ENCODE results near the gene ZNF280A.
"Not testable (repeated sequence)": the region's sequence is repeated elsewhere in the genome, so short reads cannot be mapped to it uniquely, and the experiment has no call there.

ZNF280A gene

DNA sequence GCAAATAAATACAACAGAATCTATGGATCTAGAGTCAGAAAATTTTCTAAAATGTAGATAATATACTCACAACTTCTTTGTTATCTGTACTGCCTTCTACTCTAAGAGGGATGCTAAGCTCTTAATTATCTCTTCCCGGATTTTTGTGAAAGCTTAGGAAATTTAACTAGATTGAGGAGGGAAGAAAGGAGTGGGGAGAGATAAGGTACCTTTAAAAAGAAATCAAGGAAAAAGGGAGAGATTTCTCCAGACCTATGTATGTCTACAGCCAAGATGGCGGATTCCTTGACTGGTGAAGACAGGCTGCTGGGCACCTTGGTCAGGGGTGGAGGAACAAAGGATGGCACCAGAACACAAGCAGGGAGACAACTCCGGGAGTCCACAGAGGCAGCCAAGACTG lies 34.5 kb downstream of the ZNF280A start:
- peaks cover 11% of the 10 kb centered on the region for H3K36me3 Mint-ChIP-seq (ENCODE audit: low read depth)
- no peaks in the 10 kb centered on the region for H3K27me3 Mint-ChIP-seq (ENCODE audit: low read depth)
- H3K27ac Mint-ChIP-seq = no peak overlapping the region
- no peak for DNase-seq (ENCODE audit: low spot score)
- H3K4me1 Mint-ChIP-seq (ENCODE audit: low read depth) = no peaks in the 10 kb centered on the region
- H3K4me3 Mint-ChIP-seq = no peak overlapping the region
- no peaks in the 10 kb centered on the region for H3K9me3 Mint-ChIP-seq

DNA sequence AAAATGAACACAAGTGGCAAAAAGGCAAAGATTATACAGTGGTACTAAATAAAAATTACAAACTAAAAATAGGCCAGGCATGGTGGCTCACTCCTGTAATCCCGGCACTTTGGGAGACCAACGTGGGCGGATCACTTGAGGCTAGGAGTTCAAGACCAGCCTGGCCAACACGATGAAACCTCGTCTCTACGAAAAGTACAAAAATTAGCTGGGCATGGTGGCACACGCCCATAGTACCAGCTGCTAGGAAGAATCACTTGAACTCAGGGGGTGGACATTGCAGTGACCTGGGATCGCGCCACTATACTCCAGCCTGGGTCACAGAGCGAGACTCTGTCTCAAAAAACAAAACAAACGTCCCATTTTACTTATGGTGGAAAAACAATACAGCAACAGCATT lies 36.0 kb downstream of the ZNF280A start:
- H3K4me3 Mint-ChIP-seq = no peak overlapping the region
- H3K4me1 Mint-ChIP-seq (ENCODE audit: low read depth) = no peaks in the 10 kb centered on the region
- no peak overlapping the region for H3K27ac Mint-ChIP-seq
- peaks cover 9% of the 10 kb centered on the region for H3K36me3 Mint-ChIP-seq (ENCODE audit: low read depth)
- H3K27me3 Mint-ChIP-seq (ENCODE audit: low read depth) = no peaks in the 10 kb centered on the region
- DNase-seq (ENCODE audit: low spot score) = no peak
- no peaks in the 10 kb centered on the region for H3K9me3 Mint-ChIP-seq

DNA sequence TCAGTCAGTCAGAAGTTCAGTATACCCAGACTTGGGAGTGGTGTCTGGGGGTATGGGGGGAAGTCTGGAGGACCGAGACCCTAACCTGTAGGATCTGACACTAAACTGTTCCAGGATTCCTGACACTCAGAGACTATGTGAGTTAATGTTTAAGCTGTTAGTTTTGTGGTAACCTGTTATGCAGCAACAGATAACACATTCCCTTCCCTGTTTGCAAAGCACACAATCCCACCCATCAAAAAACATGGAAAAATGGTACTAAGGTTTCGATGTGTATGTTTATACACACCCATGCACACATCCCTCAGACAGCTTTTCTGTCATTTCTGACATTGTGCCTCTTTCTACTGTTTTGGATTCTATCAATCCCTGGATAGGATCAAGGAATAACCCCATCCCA lies 39.1 kb downstream of the ZNF280A start:
- no peaks in the 10 kb centered on the region for H3K27me3 Mint-ChIP-seq (ENCODE audit: low read depth)
- DNase-seq (ENCODE audit: low spot score) = no peak
- H3K4me3 Mint-ChIP-seq = no peak overlapping the region
- H3K36me3 Mint-ChIP-seq (ENCODE audit: low read depth) = no peaks in the 10 kb centered on the region
- no peaks in the 10 kb centered on the region for H3K9me3 Mint-ChIP-seq
- H3K27ac Mint-ChIP-seq = no peak overlapping the region
- no peaks in the 10 kb centered on the region for H3K4me1 Mint-ChIP-seq (ENCODE audit: low read depth)

DNA sequence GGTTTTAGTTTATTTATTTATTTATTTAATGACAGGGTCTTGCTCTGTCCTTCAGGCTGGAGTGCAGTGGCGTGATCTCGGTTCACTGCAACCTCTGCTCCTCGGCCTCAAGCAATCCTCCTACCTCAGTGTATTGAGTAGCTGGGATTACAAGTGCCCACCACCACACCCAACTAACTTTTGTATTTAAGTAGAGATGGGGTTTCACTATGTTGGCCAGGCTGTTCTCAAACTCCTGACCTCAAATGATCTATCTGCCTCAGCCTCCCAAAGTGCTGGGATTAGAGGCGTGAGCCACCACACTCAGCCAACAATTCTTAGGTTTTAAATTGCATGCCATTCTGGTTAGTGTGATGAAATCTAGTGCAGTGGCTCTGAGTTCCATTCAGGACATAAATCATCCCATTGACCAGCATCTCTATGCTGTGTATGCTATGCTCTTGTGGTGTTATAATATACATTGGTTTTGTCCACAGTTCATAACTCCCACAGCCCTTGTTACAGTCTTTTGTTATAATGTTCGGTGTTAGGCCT lies 40.0 kb downstream of the ZNF280A start:
- H3K27me3 Mint-ChIP-seq (ENCODE audit: low read depth) = no peaks in the 10 kb centered on the region

DNA sequence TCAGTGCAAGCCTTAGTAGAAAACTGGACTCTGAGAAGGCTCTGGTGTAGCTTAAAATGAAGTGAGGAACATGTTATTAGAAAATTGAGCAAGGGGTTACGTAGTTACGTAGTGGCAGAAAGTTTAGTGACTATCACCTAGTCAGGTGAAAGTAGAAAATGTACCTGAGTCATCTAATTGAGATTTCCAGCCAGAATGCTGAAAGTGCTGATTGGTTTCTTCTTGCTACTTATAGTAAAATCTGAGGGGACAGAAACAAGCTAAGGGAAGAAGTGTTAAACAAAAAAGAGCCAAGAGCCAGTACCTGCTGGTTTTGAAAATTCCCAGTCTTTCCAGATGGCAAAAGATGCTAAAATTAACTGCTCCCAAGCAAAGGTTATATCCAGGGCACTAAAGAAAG lies 41.0 kb downstream of the ZNF280A start:
- DNase-seq (ENCODE audit: low spot score) = no peak
- Mint-ChIP-seq H3K9me3 (no peaks in the 10 kb centered on the region), H3K27me3 (ENCODE audit: low read depth) (no peaks in the 10 kb centered on the region), H3K27ac (no peak overlapping the region), H3K4me1 (ENCODE audit: low read depth) (no peaks in the 10 kb centered on the region), H3K4me3 (no peak overlapping the region), H3K36me3 (ENCODE audit: low read depth) (no peaks in the 10 kb centered on the region)

More for the DNA sequence above, 40.0 kb downstream of the ZNF280A start:
- no peaks in the 10 kb centered on the region for H3K9me3 Mint-ChIP-seq
- no peak overlapping the region for H3K27ac Mint-ChIP-seq
- H3K36me3 Mint-ChIP-seq (ENCODE audit: low read depth) = no peaks in the 10 kb centered on the region
- no peaks in the 10 kb centered on the region for H3K4me1 Mint-ChIP-seq (ENCODE audit: low read depth)
- H3K4me3 Mint-ChIP-seq = no peak overlapping the region
- no peak for DNase-seq (ENCODE audit: low spot score)

DNA sequence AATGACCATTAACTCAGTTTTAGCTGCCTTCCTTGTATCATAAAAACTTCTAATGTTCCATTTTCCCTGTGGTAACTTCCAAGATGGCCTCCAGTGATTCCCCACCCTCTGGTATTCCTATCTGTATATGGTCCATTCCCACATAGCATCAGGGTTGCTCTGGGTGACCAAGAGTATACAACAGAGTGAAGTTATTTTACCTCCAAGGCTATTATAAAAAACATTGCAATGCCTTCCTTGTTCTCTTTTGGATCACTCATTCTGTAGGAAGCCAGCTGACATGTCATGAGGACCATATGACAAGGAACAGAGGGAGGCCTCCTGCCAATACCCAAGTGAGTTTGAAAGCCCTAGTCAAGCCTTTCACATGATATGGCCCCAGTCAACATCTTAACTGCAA lies 41.6 kb downstream of the ZNF280A start:
- Mint-ChIP-seq H3K27ac (no peak overlapping the region), H3K27me3 (ENCODE audit: low read depth) (no peaks in the 10 kb centered on the region), H3K9me3 (no peaks in the 10 kb centered on the region), H3K4me1 (ENCODE audit: low read depth) (no peaks in the 10 kb centered on the region), H3K36me3 (ENCODE audit: low read depth) (no peaks in the 10 kb centered on the region), H3K4me3 (no peak overlapping the region)
- no peak for DNase-seq (ENCODE audit: low spot score)

DNA sequence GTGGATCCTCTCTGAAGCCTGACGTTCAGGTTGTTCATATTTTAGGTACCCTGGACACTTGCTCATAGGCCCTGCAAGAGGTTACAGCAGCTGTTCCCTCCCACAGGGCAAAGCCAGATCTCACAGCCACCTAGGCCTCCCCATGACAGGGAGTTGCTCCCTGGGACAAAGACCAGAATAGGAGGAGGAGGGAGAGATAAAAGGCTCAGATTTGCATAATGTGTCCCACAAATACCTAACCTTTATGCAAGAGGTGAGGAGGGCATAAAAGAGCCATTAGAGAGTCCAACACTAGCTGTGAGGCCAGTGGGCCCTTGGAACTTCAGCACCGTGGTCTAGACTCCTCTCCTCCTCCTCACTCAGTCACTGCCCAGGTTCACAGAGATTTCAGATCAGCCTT lies 45.3 kb downstream of the ZNF280A start:
- Mint-ChIP-seq H3K27me3 (ENCODE audit: low read depth) (peaks cover 3% of the 10 kb centered on the region), H3K27ac (no peak overlapping the region), H3K4me1 (ENCODE audit: low read depth) (no peaks in the 10 kb centered on the region), H3K36me3 (ENCODE audit: low read depth) (no peaks in the 10 kb centered on the region), H3K4me3 (no peak overlapping the region), H3K9me3 (peaks cover 2% of the 10 kb centered on the region)
- DNase-seq (ENCODE audit: low spot score) = no peak

DNA sequence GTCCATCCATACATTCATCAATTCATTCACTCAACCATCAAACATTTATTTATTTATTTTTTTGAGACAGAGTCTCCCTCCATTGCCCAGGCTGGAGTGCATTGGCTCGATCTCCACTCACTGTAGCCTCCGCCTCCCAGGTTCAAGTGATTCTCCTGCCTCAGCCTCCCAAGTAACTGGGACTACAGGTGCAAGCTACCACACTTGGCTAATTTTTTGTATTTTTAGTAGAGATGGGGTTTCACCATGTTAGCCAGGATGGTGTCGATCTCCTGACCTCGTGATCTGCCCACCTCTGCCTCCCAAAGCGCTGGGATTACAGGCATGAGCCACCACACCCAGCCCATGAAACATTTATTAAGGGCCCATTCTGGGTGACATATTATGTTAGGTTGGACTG lies 49.0 kb downstream of the ZNF280A start:
- DNase-seq (ENCODE audit: low spot score); H3K27me3 Mint-ChIP-seq (ENCODE audit: low read depth); H3K27ac Mint-ChIP-seq; H3K4me1 Mint-ChIP-seq (ENCODE audit: low read depth); H3K4me3 Mint-ChIP-seq; H3K36me3 Mint-ChIP-seq (ENCODE audit: low read depth): not testable (repeated sequence)
- peaks cover 14% of the 10 kb centered on the region for H3K9me3 Mint-ChIP-seq

DNA sequence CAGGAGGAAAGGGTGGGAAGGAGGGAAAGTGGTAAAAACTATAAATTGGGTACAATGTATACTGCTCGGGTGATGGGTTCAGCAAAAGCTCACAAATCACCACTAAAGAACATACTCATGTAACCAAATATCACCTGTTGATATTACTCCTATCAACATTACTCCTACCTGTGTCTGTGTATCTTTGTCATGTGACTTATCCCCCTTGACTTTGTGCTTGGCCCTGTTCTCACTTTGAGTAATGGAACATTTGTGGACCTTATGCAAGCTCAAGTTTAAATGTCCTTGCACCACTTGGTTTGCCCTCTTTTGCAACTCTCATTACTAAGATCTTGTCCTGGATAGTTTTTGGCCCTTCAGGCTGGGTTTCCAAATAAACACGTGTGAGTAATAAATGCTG lies 50.5 kb downstream of the ZNF280A start:
- peaks cover 14% of the 10 kb centered on the region for H3K9me3 Mint-ChIP-seq
- H3K27me3 Mint-ChIP-seq (ENCODE audit: low read depth) = peaks cover 9% of the 10 kb centered on the region
- H3K27ac Mint-ChIP-seq = no peak overlapping the region
- no peaks in the 10 kb centered on the region for H3K4me1 Mint-ChIP-seq (ENCODE audit: low read depth)
- no peak overlapping the region for H3K4me3 Mint-ChIP-seq
- DNase-seq (ENCODE audit: low spot score) = no peak
- H3K36me3 Mint-ChIP-seq (ENCODE audit: low read depth) = no peaks in the 10 kb centered on the region

DNA sequence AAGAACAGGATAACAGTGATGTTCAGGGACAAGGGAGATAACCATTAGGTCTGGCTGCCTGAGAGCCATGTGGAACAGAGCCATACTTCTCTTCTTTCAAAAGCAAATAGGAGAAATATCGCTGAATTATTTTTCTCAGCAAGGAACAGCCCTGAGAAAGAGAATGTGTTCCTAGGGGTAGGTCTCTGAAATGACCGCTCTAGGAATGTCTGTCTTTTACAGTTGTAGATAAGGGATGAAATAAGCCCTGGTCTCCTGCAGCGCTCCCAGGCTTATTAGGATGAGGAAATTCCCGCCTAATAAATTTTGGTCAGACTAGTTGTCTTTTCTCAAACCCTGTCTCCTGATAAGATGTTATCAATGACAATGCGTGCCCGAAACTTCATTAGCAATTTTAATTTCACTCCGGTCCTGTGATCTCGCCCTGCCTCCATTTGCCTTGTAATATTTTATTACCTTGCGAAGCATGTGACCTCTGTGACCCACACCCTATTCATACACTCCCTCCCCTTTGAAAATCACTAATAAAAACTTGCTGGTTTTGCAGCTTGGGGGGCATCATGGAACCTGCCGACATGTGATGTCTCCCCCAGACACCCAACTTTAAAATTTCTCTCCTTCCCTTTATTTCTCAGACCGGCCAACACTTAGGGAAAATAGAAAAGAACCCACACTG lies 51.1 kb downstream of the ZNF280A start:
- peaks cover 14% of the 10 kb centered on the region for H3K9me3 Mint-ChIP-seq
- H3K27ac Mint-ChIP-seq; DNase-seq (ENCODE audit: low spot score); H3K4me1 Mint-ChIP-seq (ENCODE audit: low read depth); H3K4me3 Mint-ChIP-seq; H3K27me3 Mint-ChIP-seq (ENCODE audit: low read depth); H3K36me3 Mint-ChIP-seq (ENCODE audit: low read depth): not testable (repeated sequence)

DNA sequence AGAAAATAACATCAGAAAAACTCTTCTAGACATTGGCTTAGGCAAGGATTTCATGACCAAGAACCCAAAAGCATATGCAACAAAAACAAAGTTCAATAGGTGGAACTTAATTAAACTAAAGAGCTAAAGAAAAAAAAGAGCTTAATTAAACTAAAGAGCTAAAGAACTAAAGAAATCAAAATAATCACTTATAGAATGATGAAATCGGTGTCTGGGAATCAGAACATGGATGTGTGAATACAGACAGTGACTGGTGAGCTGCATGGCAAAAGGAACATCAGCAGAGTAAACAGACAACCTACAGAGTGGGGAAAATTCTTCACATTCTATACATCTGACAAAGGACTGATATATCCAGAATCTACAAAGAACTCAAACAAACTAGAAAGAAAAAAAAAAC lies 53.0 kb downstream of the ZNF280A start:
- peaks cover 14% of the 10 kb centered on the region for H3K9me3 Mint-ChIP-seq
- no peak overlapping the region for H3K27ac Mint-ChIP-seq
- H3K27me3 Mint-ChIP-seq (ENCODE audit: low read depth) = peaks cover 16% of the 10 kb centered on the region
- no peak overlapping the region for H3K4me3 Mint-ChIP-seq
- H3K36me3 Mint-ChIP-seq (ENCODE audit: low read depth) = no peaks in the 10 kb centered on the region
- H3K4me1 Mint-ChIP-seq (ENCODE audit: low read depth) = no peaks in the 10 kb centered on the region
- DNase-seq (ENCODE audit: low spot score) = no peak

DNA sequence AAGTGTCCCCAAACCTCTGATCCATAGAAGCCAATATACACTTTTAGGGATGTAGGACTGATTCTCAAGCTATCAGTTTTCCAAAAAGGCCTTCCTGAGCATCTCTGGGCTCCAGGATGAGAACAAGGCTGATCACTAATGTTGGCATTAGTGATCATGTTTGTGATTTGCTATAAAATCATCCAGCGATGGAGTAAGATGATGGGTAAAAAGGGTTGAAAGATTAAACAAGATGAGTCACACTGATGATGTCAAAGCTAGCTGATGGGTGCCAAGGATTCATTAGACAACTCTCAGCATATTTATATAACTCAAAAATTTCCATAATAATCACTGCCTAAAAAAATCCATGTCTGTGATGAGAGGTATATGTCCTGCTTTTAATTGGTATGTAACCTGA lies 54.3 kb downstream of the ZNF280A start:
- no peaks in the 10 kb centered on the region for H3K36me3 Mint-ChIP-seq (ENCODE audit: low read depth)
- H3K4me3 Mint-ChIP-seq = no peak overlapping the region
- H3K9me3 Mint-ChIP-seq = peaks cover 14% of the 10 kb centered on the region
- DNase-seq (ENCODE audit: low spot score) = no peak
- H3K4me1 Mint-ChIP-seq (ENCODE audit: low read depth) = no peaks in the 10 kb centered on the region
- peaks cover 20% of the 10 kb centered on the region for H3K27me3 Mint-ChIP-seq (ENCODE audit: low read depth)
- H3K27ac Mint-ChIP-seq = no peak overlapping the region

DNA sequence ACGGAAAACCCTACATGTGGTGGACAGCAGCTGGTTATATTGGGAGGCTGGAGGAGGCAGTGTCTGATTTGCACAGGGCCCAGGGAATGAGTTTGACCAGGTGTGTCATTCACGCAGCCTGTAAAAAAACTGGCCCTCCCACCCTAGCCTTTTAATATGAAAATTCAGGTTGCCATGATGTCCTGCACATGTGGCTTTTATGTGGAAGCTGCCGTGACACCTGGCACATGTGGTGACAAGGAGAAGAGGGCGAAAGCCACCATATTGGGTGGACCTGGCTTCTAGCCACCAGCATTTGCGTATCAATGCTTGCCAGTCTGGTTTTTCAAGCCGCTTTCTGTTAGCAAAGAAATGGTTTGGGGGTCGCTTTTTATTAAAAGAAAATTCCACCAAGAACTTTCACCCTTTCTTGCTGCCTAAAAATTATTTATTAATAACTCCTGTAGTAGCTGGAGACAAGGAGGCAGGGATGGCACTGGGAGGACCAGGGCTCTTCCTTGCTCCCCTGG lies 54.9 kb downstream of the ZNF280A start:
- Mint-ChIP-seq H3K36me3 (ENCODE audit: low read depth) (no peaks in the 10 kb centered on the region), H3K9me3 (peaks cover 14% of the 10 kb centered on the region), H3K4me3 (no peak overlapping the region), H3K27me3 (ENCODE audit: low read depth) (peaks cover 20% of the 10 kb centered on the region), H3K4me1 (ENCODE audit: low read depth) (no peaks in the 10 kb centered on the region), H3K27ac (no peak overlapping the region)
- DNase-seq (ENCODE audit: low spot score) = no peak

DNA sequence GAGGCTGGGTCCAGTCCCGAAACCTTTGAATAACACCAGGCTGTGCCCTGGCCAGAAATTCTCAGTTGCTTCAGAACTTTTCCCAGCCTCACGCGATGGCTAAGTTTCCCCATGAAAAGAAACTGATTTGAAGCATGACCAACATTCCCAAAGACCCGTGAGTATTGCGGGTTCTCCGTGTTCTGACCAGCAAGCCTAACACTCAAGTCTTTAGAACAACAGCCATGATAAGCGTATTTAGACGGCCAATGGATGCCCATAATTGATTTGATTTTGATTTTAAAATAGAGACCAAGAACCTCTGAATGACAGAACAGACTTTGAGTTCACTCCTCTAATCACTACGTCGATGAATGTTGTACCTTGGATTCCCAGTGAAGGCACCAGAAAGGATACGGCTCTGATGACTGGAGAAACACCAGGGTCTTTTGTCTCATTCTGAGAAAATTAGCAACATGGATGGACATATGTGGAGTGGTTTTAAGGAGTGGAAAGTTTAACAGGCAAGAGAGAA lies 55.5 kb downstream of the ZNF280A start:
- H3K9me3 Mint-ChIP-seq = peaks cover 15% of the 10 kb centered on the region
- no peak for DNase-seq (ENCODE audit: low spot score)
- H3K27me3 Mint-ChIP-seq (ENCODE audit: low read depth) = peaks cover 16% of the 10 kb centered on the region
- no peaks in the 10 kb centered on the region for H3K4me1 Mint-ChIP-seq (ENCODE audit: low read depth)
- H3K27ac Mint-ChIP-seq = no peak overlapping the region
- H3K4me3 Mint-ChIP-seq = no peak overlapping the region
- no peaks in the 10 kb centered on the region for H3K36me3 Mint-ChIP-seq (ENCODE audit: low read depth)
